IPS-20b (cell line): Measurements from ENCODE around the gene ZBP1.

Experiments used
- H3K27ac ChIP-seq: one replicate; pipeline ENCODE4 v1.5.1; 2013; ENCODE audit warnings: low read length
- H3K27me3 ChIP-seq: 2 replicates; pipeline ENCODE4 v1.6.1; 2013; ENCODE audit warnings: mild to moderate bottlenecking, low read length, inconsistent platforms; ENCODE audit not compliant: insufficient read depth
- H3K36me3 ChIP-seq: 2 replicates; pipeline ENCODE4 v1.6.1; 2013; ENCODE audit warnings: low read depth, mild to moderate bottlenecking, inconsistent platforms, low read length, moderate library complexity; ENCODE audit not compliant: insufficient read depth
- H3K4me1 ChIP-seq: 2 replicates; pipeline ENCODE4 v1.6.1; 2013; ENCODE audit warnings: mild to moderate bottlenecking, control low read depth, inconsistent platforms, low read length, moderate library complexity; ENCODE audit not compliant: insufficient read depth
- H3K4me3 ChIP-seq: 2 replicates; pipeline ENCODE4 v1.5.1; 2013; ENCODE audit warnings: mild to moderate bottlenecking, low read length, inconsistent platforms
- H3K9ac ChIP-seq: 2 replicates; pipeline ENCODE4 v1.6.1; 2013; ENCODE audit warnings: low read depth, mild to moderate bottlenecking, inconsistent platforms, low read length, moderate library complexity
- H3K9me3 ChIP-seq: 2 replicates; pipeline ENCODE4 v1.6.1; 2013; ENCODE audit warnings: mild to moderate bottlenecking, low read depth, low read length, inconsistent platforms; ENCODE audit not compliant: insufficient read depth

ZBP1 gene

DNA sequence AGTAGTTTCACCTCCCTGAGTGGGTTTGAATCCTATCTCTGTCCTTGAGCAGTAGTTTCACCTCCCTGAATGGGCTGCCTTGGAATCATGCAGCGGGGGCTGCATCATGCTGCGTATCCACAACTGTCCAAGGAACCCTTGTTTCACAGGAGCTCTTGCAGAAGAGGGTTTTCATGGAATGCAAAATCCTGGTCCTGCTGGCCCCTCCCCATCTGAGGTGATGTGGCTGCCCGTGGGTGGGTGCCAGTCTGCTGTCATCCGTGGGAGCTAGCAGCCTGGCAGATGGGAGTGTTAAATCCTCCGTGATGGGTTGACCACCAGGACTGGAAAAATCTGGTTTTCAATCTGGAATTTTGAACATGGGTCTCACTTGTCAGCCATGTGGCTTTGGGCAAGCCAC lies 21.7 kb downstream of the ZBP1 start:
- no peaks in the 10 kb centered on the region for H3K36me3 ChIP-seq
- H3K9me3 ChIP-seq: no peaks in the 10 kb centered on the region
- no peak overlapping the region for H3K9ac ChIP-seq
- H3K27me3 ChIP-seq: no peaks in the 10 kb centered on the region
- 0 out of 2 replicates have a peak, but pooled peaks cover 3% of the 10 kb centered on the region for H3K4me1 ChIP-seq
- no peak overlapping the region for H3K4me3 ChIP-seq
- H3K27ac ChIP-seq: no peak overlapping the region

DNA sequence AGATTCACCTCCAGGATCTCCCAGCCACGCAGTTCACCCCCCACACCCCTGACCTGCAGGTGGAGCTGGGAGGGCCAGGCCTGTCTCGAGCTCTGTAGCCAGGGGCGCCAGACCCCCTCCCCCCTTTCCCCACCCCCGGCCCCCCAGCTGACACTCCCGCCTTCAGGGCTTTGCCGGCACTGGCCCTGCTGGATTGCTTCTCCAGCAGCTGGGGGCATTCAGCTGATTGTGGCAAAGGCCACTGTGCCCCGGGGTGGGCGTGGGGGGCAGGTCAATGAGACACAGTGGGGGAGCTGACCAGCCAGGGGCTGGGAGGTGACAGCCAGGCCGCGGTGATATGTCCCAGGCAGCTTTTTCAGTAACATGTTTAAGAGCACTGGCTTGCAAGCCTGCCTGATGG lies 22.2 kb downstream of the ZBP1 start:
- H3K27me3 ChIP-seq: no peaks in the 10 kb centered on the region
- H3K9ac ChIP-seq: no peak overlapping the region
- H3K27ac ChIP-seq: no peak overlapping the region

DNA sequence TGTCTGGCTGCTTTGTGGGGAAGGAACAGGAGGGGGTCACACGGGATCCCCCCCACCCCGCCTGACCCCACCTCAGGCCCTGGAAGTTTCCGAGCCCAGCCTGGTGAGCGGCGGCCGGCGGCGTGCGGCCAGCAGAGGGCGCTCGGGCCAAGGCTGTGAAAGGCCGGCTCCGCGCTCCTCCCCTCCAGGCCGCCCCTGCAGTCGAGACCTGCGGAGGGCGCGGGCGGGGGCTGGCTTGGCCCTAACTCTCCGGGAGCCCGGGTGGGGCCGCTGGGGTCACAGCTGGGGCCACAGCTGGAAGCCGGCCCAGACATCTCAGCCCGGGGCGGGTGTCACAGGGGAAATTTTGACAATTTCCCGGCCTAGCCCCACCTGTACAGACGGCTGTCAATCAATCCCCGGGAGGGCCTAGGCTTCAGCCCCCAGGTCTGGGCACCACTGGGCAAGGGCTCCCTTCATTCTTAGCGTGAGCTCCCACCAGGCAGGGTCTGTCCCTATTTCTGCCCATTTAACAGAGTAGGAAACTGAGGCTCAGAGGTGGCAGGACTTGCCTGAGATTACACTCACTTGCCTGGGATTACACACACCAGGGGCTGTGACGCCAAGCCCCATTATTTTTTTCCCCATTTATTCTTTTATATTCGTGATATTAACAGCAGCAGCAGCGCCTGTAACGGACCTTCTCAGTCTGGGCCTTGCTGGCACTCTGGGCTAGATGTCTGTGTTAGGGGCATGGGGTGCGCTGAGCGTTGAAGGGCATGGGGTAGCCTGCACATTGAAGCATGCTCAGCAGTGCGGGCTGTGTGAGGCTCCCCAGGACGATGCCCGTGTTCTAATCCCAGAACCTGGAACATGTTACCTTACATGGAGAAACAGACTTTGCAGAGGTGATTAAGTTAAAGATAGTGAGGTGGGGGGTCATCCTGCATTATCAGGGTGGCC lies 23.0 kb downstream of the ZBP1 start:
- Histone ChIP-seq H3K27me3 (no peaks in the 10 kb centered on the region), H3K9ac (no peak overlapping the region), H3K4me3 (no peak overlapping the region; the same call in 1 of the 2 replicates), H3K36me3 (no peaks in the 10 kb centered on the region), H3K9me3 (no peaks in the 10 kb centered on the region), H3K4me1 (0 out of 2 replicates have a peak, but pooled peaks cover 3% of the 10 kb centered on the region), H3K27ac (no peak overlapping the region)

More for the DNA sequence above, 22.2 kb downstream of the ZBP1 start:
- H3K9me3 ChIP-seq: no peaks in the 10 kb centered on the region
- H3K4me1 ChIP-seq: 0 out of 2 replicates have a peak, but pooled peaks cover 3% of the 10 kb centered on the region
- no peaks in the 10 kb centered on the region for H3K36me3 ChIP-seq
- H3K4me3 ChIP-seq: no peak overlapping the region

DNA sequence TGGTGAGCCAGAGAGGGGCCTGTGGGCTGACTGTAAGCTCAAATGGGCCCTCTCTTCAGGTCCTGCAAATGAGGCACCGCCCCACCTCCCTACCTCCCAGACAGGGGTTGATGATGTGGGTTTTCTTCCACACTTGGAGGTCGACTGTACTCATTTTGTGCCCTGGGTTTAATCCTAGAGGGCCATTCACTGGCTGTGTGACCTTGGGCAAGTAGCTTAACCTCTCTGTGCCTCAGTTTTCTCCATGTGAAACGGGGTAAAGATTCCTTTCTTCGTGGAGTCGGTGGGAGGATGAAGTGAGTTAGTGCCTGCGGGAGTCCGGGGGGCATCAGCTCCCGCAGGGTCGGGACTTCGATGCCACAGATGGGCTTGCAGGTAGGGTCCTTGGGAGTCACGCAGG lies 23.9 kb downstream of the ZBP1 start:
- Histone ChIP-seq H3K27ac (no peak overlapping the region), H3K4me3 (no peak overlapping the region), H3K9ac (no peak overlapping the region), H3K36me3 (no peaks in the 10 kb centered on the region), H3K4me1 (0 out of 2 replicates have a peak, but pooled peaks cover 3% of the 10 kb centered on the region), H3K27me3 (no peaks in the 10 kb centered on the region), H3K9me3 (no peaks in the 10 kb centered on the region)

DNA sequence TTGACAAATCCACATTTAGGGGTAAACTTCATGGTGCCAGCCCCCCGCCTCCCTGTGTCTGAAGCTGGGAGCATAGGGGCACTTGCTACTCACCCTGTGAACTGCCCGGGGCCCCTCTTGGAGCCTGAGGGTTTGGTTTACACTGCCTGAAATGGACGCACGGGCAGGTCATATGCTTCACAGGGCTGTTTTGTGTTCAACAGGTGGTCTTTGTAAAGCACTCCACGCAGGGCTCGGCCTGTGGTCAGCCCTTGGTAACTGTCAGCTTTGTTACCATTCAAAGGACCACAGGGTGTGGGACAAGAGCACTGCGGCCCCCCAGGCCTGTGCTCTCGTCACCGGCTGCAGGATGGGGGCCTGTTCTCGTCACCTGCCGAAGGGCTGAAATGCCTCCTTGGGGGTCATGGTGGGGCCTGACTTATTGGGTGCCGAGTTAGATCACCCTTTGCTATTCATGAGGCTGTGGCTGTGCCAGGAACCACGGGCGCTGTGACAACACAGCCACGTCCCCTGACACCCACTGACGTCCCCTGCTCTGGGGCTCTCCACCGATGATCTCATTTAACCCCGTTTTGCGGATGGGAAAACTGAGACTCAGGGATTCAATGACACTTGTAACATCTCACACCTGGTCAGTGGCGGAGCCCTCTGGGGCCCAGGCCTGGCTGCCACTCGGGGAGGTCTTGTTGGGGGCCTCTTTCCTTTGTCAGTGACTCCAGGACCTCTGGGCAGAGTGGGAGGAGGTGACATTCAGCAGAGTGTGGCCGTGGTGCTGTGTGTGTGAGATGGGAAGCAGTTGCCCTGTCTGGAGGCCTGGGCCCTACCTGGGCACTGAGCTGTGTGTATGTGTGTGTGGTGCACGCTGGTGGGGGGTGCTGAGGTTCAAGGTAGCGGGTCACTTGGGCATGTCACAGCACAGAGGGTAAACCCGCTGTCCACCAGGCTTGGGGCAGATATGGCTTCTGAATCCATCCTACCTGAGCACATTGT lies 24.9 kb downstream of the ZBP1 start:
- H3K27me3 ChIP-seq: no peaks in the 10 kb centered on the region
- H3K9ac ChIP-seq: no peak overlapping the region
- no peak overlapping the region for H3K27ac ChIP-seq
- no peaks in the 10 kb centered on the region for H3K9me3 ChIP-seq
- no peaks in the 10 kb centered on the region for H3K36me3 ChIP-seq
- H3K4me3 ChIP-seq: no peak overlapping the region
- 0 out of 2 replicates have a peak, but pooled peaks cover 3% of the 10 kb centered on the region for H3K4me1 ChIP-seq

DNA sequence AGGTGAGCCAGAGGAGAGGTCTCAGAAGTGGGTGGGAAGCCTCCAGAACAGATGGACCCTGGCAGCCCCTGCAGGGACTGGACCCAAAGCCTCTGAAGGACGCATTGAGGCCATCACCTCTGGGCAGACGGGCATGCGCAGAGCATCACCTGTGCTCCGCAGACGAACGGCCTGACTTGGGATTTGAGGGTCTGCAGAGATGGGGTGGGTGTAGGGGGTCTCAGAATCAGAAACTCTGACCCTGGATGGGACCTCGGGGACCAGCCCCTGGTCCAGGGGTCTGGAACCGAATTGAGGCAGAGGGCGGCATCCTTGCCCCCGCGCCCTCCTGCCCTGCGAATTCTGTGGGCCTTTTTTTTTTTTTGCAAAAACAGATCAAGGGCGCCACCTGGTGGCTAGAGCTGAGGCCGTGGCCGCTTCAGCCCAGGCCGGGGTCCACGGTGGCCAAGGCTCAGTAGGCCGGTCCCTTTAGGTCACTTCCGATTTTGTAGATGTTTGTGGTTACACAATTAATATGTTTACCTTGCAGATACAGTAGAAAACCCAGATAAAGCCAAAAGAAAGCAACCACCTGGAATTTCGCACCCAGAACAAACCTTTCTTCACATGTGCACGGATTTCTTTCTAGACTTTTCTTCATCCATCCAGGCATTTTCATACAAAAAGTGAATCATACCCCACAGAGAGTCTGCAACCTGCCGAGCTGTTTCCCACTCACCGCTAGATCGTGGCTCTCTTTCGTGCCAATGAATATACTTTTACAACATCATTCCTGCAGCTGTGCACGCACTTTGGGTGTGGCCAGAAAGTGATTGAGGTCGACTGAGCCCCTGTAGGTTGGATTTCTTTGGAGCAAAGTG lies 25.9 kb downstream of the ZBP1 start:
- H3K36me3 ChIP-seq: no peaks in the 10 kb centered on the region
- H3K9me3 ChIP-seq: no peaks in the 10 kb centered on the region
- no peak overlapping the region for H3K4me3 ChIP-seq
- H3K4me1 ChIP-seq: 0 out of 2 replicates have a peak, but pooled peaks cover 3% of the 10 kb centered on the region
- no peak overlapping the region for H3K9ac ChIP-seq
- H3K27me3 ChIP-seq: no peaks in the 10 kb centered on the region
- H3K27ac ChIP-seq: no peak overlapping the region

DNA sequence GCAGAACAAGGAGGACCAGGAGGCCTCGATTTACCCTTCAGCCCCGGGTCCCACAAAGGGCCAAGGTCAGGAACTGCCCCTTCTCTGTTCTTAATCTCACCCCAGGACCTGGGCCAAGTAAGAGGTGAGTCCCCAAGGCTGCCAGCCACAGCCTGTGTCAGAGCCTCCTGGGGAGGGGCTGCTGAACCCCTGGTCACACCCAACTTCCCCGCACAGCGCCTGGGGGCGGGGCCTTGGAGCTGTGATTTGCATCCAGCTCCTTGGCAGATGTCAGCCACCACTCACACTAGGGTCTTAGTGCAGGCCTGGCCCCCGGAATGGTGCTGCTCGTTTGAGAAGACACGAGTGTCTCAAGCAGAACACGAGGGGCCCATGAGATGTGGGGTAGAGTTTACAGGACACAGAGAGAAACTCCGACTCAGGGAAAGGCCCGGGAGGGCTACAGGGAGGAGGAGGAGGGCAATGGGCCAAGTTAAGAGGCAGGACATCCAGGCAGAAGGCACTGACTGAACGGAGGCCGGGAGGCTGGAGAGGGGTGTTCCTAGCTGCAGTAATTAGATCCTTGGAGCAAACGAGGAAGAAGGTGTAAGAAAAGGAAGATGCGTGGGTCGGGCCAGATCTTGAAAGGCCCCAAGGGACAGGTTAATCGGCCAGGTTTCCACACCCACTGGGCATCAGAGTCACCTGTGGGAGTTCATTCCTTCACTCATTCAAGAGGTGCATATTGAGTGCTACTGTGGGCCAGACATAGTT lies 26.9 kb downstream of the ZBP1 start:
- Histone ChIP-seq H3K36me3 (no peaks in the 10 kb centered on the region), H3K4me1 (0 out of 2 replicates have a peak, but pooled peaks cover 1% of the 10 kb centered on the region), H3K27ac (no peak overlapping the region), H3K4me3 (no peak overlapping the region), H3K27me3 (no peaks in the 10 kb centered on the region), H3K9ac (no peak overlapping the region), H3K9me3 (no peaks in the 10 kb centered on the region)

DNA sequence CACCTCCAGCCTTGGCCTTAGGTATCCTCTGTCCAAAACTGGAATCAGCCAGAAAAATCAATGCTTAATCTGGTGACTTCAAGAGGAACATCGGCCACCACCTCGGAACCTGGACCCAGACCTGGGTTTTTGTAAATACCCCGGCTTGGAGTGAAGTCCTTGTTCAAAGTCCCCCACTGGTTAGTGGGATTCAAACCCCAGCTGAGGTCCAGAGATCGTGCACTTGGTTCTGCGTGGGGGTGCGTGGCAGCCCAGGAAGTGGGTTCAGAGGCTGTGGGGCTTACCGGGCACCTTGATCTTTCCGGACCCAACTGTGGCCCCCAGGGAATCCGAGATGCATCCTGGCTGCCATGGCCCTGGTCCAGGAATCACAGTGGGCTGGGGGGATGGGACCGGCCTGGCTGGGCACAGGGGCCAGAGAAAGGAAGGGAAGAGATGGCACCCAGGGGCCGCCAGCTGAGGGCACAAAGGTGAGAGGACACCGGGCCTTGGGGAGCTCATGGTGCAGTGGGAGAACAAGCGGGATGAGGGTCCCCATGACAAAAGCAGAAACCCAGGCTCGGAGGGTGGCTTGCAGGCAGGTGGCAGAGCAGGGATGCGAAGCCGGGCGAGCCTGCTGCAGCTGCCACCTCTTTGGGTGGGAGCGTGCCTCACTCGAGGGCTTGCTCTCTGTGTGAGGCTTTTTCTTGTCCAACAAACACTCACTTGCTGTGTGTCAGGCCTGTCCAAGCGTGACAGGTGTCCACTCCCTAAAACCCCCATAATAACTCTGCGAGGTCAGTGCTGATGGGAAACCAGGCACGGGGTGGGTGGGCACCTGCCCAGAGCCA lies 27.7 kb downstream of the ZBP1 start:
- H3K27ac ChIP-seq: no peak overlapping the region
- no peak overlapping the region for H3K4me3 ChIP-seq
- no peaks in the 10 kb centered on the region for H3K36me3 ChIP-seq
- H3K4me1 ChIP-seq: no peaks in the 10 kb centered on the region
- H3K9ac ChIP-seq: no peak overlapping the region
- H3K9me3 ChIP-seq: no peaks in the 10 kb centered on the region
- no peaks in the 10 kb centered on the region for H3K27me3 ChIP-seq

DNA sequence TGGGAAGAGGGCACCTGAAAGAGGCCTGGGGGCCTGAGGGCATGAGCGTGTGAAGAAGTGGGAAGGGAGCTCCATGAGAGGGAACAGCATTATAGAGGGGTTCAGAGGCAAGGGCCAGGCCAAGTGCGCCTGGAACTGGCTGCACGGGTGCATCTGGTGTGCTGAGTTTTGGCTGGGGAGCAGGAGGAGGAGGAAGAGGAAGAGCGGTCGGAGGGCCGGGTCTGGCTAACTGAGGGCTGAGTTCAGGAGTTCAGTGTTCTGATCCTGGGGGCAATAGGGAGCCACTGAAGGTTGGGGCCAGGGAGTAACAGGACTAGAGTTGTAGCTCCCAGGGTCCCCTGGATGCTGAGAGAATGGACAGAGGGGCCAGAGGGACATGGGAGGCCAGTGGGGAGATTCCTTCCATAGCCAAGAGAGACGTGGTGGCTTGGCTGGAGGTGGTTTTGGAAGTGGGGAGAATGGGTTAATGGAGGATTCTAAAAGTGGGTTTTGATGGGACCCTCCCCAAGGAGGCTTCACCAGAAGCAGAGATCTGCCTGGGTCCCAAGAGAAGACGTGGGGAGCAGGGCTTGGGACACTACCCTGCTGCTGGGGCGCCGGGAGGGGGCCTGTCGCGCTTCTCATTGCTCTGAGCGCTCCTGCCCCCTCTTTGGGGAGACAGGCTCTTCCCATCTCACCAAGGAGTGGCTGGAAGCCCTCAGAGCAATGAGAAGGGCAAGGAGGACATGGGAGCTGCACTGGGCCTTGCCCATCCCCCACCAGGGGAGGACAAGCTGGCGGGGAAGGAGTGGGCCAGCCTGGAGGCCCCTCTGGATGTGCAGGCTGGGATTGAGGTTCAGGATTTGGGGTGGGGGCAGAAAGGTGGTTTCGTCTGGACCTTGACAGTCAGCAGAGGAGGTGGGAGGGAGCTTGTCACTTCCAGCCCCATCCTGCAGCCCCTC lies 28.7 kb downstream of the ZBP1 start:
- no peaks in the 10 kb centered on the region for H3K36me3 ChIP-seq
- H3K4me3 ChIP-seq: no peak overlapping the region
- no peak overlapping the region for H3K27ac ChIP-seq
- H3K9me3 ChIP-seq: no peaks in the 10 kb centered on the region
- H3K27me3 ChIP-seq: no peaks in the 10 kb centered on the region
- H3K4me1 ChIP-seq: no peaks in the 10 kb centered on the region
- H3K9ac ChIP-seq: no peak overlapping the region
